Kidney (tissue), 14 donors: ENCODE measurements around the gene KRT31. TPM values are rescaled to one million over a fixed set of nuclear protein-coding genes. Genes with fewer than 3 reads are reported as not detected.
"Not testable (repeated sequence)": the region's sequence is repeated elsewhere in the genome, so short reads cannot be mapped to it uniquely, and the experiment has no call there.

Source experiments
- DNase-seq, 5 donors: peaks; one replicate each; pipeline ENCODE4 v3.0.0-alpha.2; 2013 to 2020
- FAIRE-seq: peaks from 2 replicates; lab custom pipeline; 2012; peaks lifted over from hg19 to GRCh38; lab: Jason Lieb, UNC
- H3K27ac ChIP-seq, 2 donors: one replicate each; pipeline ENCODE4 v1.7.0; 2013; ENCODE audit warnings: low read depth in 2 of 2, low read length in 2 of 2, inconsistent platforms in 1 of 2
- H3K27me3 ChIP-seq: one replicate; pipeline ENCODE4 v1.7.1; 2013; ENCODE audit warnings: low read length, inconsistent platforms; ENCODE audit not compliant: control insufficient read depth, insufficient read depth
- H3K36me3 ChIP-seq, 3 donors: one replicate each; pipeline versions ENCODE4 v1.7.0 to v1.7.1; 2013; ENCODE audit warnings: low read length in 3 of 3, control low read depth in 1 of 3, inconsistent platforms in 1 of 3; ENCODE audit not compliant: insufficient read depth in 3 of 3, control insufficient read depth in 2 of 3
- H3K4me1 ChIP-seq, 3 donors: one replicate each; pipeline versions ENCODE4 v1.7.0 to v1.7.1; 2013; ENCODE audit warnings: low read length in 3 of 3, inconsistent platforms in 1 of 3, low read depth in 1 of 3; ENCODE audit not compliant: control insufficient read depth in 2 of 3, insufficient read depth in 2 of 3
- H3K4me3 ChIP-seq, 3 donors: one replicate each; pipeline versions ENCODE4 v1.7.0 to v1.8.1; 2013; ENCODE audit warnings: low read length in 3 of 3, control low read depth in 1 of 3, inconsistent platforms in 1 of 3
- H3K9ac ChIP-seq, 3 donors: one replicate each; pipeline versions ENCODE4 v1.7.0 to v1.7.1; 2013; ENCODE audit warnings: low read length in 3 of 3, control low read depth in 1 of 3, inconsistent platforms in 1 of 3
- H3K9me3 ChIP-seq, 3 donors: one replicate each; pipeline versions ENCODE4 v1.7.0 to v1.7.1; 2013; ENCODE audit warnings: low read length in 3 of 3, control low read depth in 1 of 3, inconsistent platforms in 1 of 3; ENCODE audit not compliant: control insufficient read depth in 2 of 3, insufficient read depth in 1 of 3
- intact Hi-C: fragments of 100-400 bp; cut with DNase I; formaldehyde crosslinking; loops from one replicate; pipeline ENCODE4 v1.11.1; 2022
- polyA plus RNA-seq: library from polyadenylated mRNA; stranded (reverse); fragments of 350-450 nt; fragmentation: Illumina TruSeq; extraction: RNeasy Lipid Tissue Mini Kit (QIAGEN cat#74804); gene quantifications from one replicate; pipeline ENCODE4 v1.2.3, GENCODE V29; 2014; ENCODE audit warnings: low read depth, low replicate concordance; ENCODE audit not compliant: insufficient read depth
- total RNA-seq: library from RNA; stranded (reverse); fragmentation: NEBNext Ultra II Directional; extraction: Animal tissue kit (Norgen Biotek cat#: 25700); gene quantifications from one replicate; pipeline ENCODE4 v1.2.1, GENCODE V29; 2021
- TF ChIP-seq, protein P1 (sequence below): IDR thresholded peaks from 3 replicates; pipeline ENCODE4 v1.5.1; 2012; ENCODE audit warnings: mild to moderate bottlenecking, moderate library complexity, borderline replicate concordance; ENCODE audit not compliant: insufficient read depth; ENCODE audit errors: extremely low read depth
- donor health status: control.
- donor health status: control.
- donor health status: control.
- donor health status: control.
- donor health status: control.
- donor health status: DM: yes; HTN: yes; CAD: no.
- donor health status: Normal renal cell carcinoma (clear cell type).

The KRT31 gene
- total and polyA plus RNA-seq, 2 donors from 2014 or later = not detected

- Histone ChIP-seq H3K4me3 (no peak overlapping the region), H3K9ac (no peak overlapping the region), H3K27ac (no peak overlapping the region), H3K4me1 (no peaks in the 10 kb centered on the region), H3K36me3 (no peaks in the 10 kb centered on the region), H3K27me3 (no peaks in the 10 kb centered on the region), H3K9me3 (peaks cover 0 to 3% (median 0%) of the 10 kb centered on the region in 3 donors)
- TF ChIP-seq, protein P1, sequence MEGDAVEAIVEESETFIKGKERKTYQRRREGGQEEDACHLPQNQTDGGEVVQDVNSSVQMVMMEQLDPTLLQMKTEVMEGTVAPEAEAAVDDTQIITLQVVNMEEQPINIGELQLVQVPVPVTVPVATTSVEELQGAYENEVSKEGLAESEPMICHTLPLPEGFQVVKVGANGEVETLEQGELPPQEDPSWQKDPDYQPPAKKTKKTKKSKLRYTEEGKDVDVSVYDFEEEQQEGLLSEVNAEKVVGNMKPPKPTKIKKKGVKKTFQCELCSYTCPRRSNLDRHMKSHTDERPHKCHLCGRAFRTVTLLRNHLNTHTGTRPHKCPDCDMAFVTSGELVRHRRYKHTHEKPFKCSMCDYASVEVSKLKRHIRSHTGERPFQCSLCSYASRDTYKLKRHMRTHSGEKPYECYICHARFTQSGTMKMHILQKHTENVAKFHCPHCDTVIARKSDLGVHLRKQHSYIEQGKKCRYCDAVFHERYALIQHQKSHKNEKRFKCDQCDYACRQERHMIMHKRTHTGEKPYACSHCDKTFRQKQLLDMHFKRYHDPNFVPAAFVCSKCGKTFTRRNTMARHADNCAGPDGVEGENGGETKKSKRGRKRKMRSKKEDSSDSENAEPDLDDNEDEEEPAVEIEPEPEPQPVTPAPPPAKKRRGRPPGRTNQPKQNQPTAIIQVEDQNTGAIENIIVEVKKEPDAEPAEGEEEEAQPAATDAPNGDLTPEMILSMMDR = no peak
- intact Hi-C loops = no loop called here
- FAIRE-seq = no peak
- no peak for DNase-seq
Observed at GRCh38 chr17:41383690-41384089, 13.7 kb downstream of the KRT31 start.

DNA sequence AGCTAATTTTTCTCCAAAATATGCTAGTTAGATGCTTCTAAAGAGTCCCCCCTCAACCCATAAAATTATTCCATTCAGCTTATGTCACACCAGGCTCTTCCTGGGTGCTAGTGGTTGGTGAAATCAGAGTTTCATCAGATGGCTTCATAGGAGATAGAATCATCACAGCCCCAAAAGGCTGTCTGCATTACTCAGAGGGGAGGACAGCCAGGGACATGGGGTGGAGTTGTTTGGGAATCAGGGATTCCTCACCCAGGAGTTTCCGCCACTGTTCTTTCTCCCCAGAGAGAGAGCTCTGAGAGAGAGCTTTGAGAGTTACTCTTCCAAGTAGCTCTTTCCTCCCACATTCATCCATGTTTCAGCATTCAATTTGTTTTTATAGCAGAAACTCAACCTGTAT, 15.0 kb downstream of the KRT31 start:
- H3K27me3 ChIP-seq = no peaks in the 10 kb centered on the region
- no peak overlapping the region for H3K4me3 ChIP-seq
- H3K4me1 ChIP-seq = no peaks in the 10 kb centered on the region
- H3K9me3 ChIP-seq = peaks cover 0 to 3% (median 0%) of the 10 kb centered on the region in 3 donors
- H3K9ac ChIP-seq = no peak overlapping the region
- TF ChIP-seq, protein P1 = no peak
- DNase-seq = no peak
- intact Hi-C loops = no loop called here
- no peak for FAIRE-seq
- H3K27ac ChIP-seq = no peak overlapping the region
- H3K36me3 ChIP-seq = no peaks in the 10 kb centered on the region

DNA sequence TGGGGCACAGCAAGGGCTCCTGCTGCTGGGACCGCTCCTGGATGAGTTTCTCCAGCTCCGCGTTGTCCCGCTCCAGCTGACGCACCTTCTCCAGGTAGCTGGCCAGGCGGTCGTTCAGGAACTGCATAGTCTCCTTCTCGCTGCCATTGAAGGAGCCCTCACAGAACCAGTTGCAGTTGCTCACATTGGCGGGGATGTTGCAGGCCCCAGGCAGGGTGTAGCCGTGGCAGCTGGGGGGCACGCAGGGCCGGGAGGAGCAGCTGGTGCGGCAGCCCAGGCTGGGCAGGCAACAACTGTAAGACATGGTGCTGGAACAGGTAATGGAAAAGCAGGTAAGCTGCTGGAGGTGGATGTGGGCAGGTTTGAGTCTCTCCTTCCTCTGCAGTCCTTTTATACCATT, 15.5 kb downstream of the KRT31 start, which contains the start of gene KRT34:
Gene KRT34 (minus strand): TSS at position 364 of the 400 bp plus-strand sequence. CDS start 60 bp downstream, at position 304.
- H3K4me3 ChIP-seq, intact Hi-C loops, FAIRE-seq, H3K36me3 ChIP-seq, DNase-seq, H3K9ac ChIP-seq, H3K27ac ChIP-seq, H3K9me3 ChIP-seq, H3K4me1 ChIP-seq, H3K27me3 ChIP-seq: not testable (repeated sequence)

DNA sequence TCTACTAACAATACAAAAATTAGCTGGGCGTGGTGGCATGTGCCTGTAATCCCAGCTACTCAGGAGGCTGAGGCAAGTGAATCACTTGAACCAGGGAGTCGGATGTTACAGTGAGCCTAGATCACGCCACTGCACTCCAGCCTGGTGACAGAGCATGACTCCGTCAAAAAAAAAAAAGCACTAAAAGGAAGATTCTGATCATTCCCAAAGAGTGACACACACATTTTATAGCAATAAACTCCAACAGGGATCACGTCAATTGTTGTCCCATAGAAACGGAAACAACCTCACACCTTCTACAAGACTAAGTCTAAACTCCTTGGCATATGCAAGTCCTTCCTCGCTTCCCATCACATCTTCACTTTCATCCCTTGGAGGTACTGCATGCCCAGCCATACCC, 17.3 kb downstream of the KRT31 start:
- H3K9ac ChIP-seq, H3K27me3 ChIP-seq, H3K4me1 ChIP-seq, H3K4me3 ChIP-seq, DNase-seq, intact Hi-C loops, H3K9me3 ChIP-seq, FAIRE-seq, H3K27ac ChIP-seq, H3K36me3 ChIP-seq: not testable (repeated sequence)

DNA sequence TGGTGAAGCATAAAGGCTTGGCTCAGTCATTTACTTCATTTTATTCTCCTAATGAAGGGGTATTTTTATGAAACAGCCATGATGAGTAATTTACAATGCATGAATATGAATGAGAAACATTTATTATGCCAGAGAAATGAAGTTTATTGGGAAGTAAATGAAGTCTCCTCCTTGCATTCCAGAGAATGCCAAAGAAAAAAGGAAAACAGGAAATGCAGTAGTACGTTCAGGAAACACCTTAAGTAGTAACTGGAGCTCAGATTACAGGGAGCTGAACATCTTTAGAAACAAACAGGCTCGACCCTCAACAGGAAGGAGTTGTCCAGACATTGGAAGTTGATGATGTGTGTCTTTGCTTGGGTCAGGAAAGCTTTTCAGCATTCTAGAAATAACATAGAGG, 19.9 kb downstream of the KRT31 start:
- no peak overlapping the region for H3K4me3 ChIP-seq
- DNase-seq (peak in 2 of 5 donors; percentile 22 to 40), FAIRE-seq (no peak)
- no peaks in the 10 kb centered on the region for H3K9me3 ChIP-seq
- no peak overlapping the region for H3K9ac ChIP-seq
- intact Hi-C loops = no loop called here
- peak overlapping the region in 1 of 2 donors; percentile 42 for H3K27ac ChIP-seq
- H3K36me3 ChIP-seq = no peaks in the 10 kb centered on the region
- TF ChIP-seq, protein P1 = no peak
- no peaks in the 10 kb centered on the region for H3K27me3 ChIP-seq
- H3K4me1 ChIP-seq = no peaks in the 10 kb centered on the region
